GM06990 (cell line): ENCODE measurements around the gene KCNA10.
A peak's percentile ranks its signal among the peaks of the same experiment; 100 is the strongest.

Source experiments
- DNase-seq: peaks from one replicate; pipeline ENCODE4 v3.0.0-alpha.2; 2011; ENCODE audit not compliant: insufficient read length; ENCODE audit errors: extremely low read depth
- H3K27me3 ChIP-seq: replicated peaks from 2 replicates; pipeline ENCODE4 v1.6.0; 2011; ENCODE audit warnings: low read length; ENCODE audit not compliant: control insufficient read depth, insufficient read depth
- H3K36me3 ChIP-seq: 2 replicates; pipeline ENCODE4 v1.5.1; 2011; ENCODE audit warnings: low read length; ENCODE audit not compliant: control insufficient read depth, insufficient read depth
- H3K4me3 ChIP-seq: replicated peaks from 2 replicates; pipeline ENCODE4 v1.5.1; 2011; ENCODE audit warnings: low read depth, mild to moderate bottlenecking, control low read depth, low read length
- TF ChIP-seq, protein P1 (sequence below): IDR thresholded peaks from 2 replicates; pipeline ENCODE4 v1.5.1; 2011; ENCODE audit warnings: low read length, control low read depth, mild to moderate bottlenecking, inconsistent platforms; ENCODE audit not compliant: insufficient read depth, poor library complexity, severe bottlenecking

Gene KCNA10

GRCh38 chr1:110551278-110551809 is 32.4 kb upstream of the KCNA10 start:
- no peak for DNase-seq
- Histone ChIP-seq H3K36me3 (no peaks in the 10 kb centered on the region), H3K27me3 (peaks cover 2% of the 10 kb centered on the region; the same call in 1 of the 2 replicates), H3K4me3 (no peak overlapping the region)
- TF ChIP-seq, protein P1, sequence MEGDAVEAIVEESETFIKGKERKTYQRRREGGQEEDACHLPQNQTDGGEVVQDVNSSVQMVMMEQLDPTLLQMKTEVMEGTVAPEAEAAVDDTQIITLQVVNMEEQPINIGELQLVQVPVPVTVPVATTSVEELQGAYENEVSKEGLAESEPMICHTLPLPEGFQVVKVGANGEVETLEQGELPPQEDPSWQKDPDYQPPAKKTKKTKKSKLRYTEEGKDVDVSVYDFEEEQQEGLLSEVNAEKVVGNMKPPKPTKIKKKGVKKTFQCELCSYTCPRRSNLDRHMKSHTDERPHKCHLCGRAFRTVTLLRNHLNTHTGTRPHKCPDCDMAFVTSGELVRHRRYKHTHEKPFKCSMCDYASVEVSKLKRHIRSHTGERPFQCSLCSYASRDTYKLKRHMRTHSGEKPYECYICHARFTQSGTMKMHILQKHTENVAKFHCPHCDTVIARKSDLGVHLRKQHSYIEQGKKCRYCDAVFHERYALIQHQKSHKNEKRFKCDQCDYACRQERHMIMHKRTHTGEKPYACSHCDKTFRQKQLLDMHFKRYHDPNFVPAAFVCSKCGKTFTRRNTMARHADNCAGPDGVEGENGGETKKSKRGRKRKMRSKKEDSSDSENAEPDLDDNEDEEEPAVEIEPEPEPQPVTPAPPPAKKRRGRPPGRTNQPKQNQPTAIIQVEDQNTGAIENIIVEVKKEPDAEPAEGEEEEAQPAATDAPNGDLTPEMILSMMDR = no peak

DNA sequence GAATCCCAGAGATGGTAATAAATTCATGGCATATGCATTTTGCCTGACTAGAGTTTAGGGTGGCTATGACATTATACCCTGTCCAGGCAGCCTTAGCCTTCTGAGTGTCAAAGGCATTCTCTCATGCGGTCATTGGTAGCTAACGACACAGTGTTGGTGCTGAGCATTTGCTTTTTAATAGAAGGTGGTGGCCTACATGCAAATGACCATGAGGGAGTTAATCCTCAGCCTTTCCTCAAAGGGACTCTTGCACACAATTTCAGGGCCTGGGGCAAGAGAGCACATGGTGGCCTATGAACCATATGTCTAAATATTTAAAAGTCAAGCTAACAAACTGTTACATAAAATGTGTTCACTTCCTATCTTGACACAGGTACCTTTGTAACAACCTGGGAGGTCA is 30.9 kb upstream of the KCNA10 start:
- DNase-seq = no peak
- H3K27me3 ChIP-seq = peaks cover 2% of the 10 kb centered on the region; the same call in 1 of the 2 replicates
- TF ChIP-seq, protein P1 = no peak
- no peak overlapping the region for H3K4me3 ChIP-seq
- H3K36me3 ChIP-seq = no peaks in the 10 kb centered on the region

DNA sequence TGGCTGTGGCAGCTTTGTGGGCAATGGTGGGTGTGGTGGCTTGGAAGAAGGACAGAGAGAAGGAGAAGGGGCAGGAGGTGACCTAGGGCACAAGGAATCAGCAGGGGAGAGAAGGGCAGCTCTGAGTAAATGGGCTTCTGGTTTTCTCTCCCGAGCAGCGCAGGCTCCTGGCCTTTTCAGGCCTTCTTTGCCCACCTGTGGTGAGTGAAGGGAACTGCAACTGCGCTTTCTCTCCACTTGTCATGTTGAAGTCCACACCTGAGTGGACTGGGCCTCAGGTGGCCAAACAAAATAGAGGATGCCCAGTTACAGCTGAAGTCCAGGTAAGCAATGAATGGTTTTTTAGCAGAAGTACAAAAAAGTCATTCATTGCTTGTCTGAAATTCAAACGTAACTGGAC is 29.4 kb upstream of the KCNA10 start:
- DNase-seq = no peak
- TF ChIP-seq, protein P1 = peak; percentile 32
- no peak overlapping the region for H3K4me3 ChIP-seq
- peaks cover 2% of the 10 kb centered on the region; the same call in 1 of the 2 replicates for H3K27me3 ChIP-seq
- H3K36me3 ChIP-seq = no peaks in the 10 kb centered on the region

DNA sequence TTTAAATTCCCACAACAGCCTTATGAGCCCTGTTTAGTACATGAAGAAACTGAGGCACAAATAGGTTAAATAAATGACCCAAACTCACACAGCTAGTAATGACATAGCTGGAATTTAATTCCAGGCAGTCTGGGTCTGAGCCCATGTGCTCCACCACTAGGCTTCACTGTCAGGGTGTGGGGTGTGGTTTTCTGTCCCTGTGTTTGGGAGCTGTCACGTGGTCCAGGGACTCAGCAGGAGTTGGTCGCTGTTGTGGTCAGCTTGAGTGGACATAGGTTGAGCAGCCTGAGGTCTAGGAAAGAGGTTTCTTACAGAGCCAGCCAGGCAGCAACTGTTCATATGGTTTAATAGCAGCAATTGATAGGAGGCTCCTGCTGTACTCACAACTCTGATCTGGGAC is 28.0 kb upstream of the KCNA10 start:
- Histone ChIP-seq H3K4me3 (no peak overlapping the region), H3K36me3 (no peaks in the 10 kb centered on the region), H3K27me3 (peaks cover 2% of the 10 kb centered on the region; the same call in 1 of the 2 replicates)
- TF ChIP-seq, protein P1 = no peak
- no peak for DNase-seq

GRCh38 chr1:110545492-110545891 is 26.5 kb upstream of the KCNA10 start:
- TF ChIP-seq, protein P1 = no peak
- no peak for DNase-seq
- Histone ChIP-seq H3K27me3 (no peaks in the 10 kb centered on the region), H3K36me3 (no peaks in the 10 kb centered on the region), H3K4me3 (no peak overlapping the region)

- no peaks in the 10 kb centered on the region for H3K27me3 ChIP-seq
- no peak overlapping the region for H3K4me3 ChIP-seq
- TF ChIP-seq, protein P1 = no peak
- no peaks in the 10 kb centered on the region for H3K36me3 ChIP-seq
- DNase-seq = no peak
Measured at GRCh38 chr1:110544753-110545152, 25.8 kb upstream of the KCNA10 start.
